Retinal pigment epithelial cell (primary cell): Measurements from ENCODE around the gene GET3.

Experiments
- DNase-seq: peaks from one replicate; pipeline ENCODE4 v3.0.0-alpha.2; 2010; ENCODE audit warnings: low read depth
- H3K4me3 ChIP-seq: 2 replicates; pipeline ENCODE4 v1.5.1; 2011; ENCODE audit warnings: mild to moderate bottlenecking, low read length, control low read depth, moderate library complexity
- TF ChIP-seq, protein P1 (sequence below): conservative IDR thresholded peaks from 2 replicates; pipeline ENCODE4 v1.5.1; 2011; ENCODE audit warnings: low read depth, low read length, control low read depth, inconsistent platforms

Gene GET3

DNA sequence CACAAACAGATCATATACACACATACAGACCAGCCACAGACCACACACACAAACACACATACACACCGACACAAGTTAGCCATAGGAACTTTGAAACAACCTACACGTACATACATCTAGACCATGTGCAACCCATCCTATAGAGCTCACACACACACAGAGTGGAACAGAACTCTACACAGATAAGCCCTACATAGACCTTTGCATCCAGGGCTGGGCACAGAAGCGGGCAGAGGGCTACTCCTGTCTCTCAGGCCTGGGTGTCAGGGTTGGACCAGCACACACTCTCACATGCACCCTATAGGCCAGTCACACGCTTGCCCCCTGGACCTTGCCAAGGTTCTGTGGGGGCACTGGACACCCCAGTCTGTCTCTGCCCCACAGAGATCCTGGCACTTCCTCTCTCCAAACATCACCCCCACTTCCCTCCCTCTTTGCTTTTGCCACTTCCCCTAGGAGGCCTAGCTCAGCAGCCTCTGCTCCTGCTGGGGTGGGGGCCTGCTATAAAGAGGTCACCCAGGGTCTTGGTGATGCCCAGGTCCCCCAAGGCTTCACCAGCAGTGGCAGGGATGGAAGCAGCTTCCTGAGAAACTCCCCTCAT lies 48.2 kb downstream of the GET3 start:
- TF ChIP-seq, protein P1, sequence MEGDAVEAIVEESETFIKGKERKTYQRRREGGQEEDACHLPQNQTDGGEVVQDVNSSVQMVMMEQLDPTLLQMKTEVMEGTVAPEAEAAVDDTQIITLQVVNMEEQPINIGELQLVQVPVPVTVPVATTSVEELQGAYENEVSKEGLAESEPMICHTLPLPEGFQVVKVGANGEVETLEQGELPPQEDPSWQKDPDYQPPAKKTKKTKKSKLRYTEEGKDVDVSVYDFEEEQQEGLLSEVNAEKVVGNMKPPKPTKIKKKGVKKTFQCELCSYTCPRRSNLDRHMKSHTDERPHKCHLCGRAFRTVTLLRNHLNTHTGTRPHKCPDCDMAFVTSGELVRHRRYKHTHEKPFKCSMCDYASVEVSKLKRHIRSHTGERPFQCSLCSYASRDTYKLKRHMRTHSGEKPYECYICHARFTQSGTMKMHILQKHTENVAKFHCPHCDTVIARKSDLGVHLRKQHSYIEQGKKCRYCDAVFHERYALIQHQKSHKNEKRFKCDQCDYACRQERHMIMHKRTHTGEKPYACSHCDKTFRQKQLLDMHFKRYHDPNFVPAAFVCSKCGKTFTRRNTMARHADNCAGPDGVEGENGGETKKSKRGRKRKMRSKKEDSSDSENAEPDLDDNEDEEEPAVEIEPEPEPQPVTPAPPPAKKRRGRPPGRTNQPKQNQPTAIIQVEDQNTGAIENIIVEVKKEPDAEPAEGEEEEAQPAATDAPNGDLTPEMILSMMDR: no peak
- DNase-seq: no peak
- no peak overlapping the region for H3K4me3 ChIP-seq

DNA sequence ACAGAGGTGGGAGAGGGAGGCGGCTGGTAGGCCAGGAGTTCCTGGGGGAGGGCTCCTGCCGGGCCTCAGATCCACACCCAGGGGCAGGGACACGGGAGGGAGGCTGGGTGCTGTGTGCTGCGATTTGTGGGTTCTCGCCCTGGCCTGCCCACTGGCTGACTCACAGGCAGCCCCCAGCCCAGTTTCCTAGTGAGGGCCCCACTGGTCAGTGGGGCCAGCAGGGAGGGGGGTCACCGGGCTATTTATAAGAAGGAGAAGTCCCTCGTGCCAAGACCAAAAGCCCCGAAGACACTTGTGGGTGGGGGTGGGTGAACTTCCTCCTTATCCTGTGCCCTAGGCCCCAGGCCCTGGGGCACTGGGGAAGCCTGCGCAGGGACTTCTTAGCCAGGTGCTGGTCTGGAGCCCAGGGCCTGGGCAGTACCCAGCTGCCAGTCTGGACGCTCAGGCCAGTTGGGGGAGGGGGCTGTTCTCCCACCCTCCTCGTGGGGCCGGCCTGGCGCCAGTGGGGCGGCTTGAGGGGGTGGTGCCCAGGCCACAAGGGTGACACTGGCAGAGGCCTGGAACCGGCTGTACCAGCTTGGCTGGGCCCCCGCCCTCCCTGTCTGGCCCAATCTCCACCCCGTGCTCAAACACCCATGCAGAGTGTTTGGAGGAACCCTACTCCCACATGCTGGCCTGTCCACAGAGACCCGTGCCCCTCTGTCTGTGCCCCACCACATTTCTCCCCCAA lies 49.0 kb downstream of the GET3 start:
- H3K4me3 ChIP-seq: no peak overlapping the region
- TF ChIP-seq, protein P1: no peak
- DNase-seq: no peak

DNA sequence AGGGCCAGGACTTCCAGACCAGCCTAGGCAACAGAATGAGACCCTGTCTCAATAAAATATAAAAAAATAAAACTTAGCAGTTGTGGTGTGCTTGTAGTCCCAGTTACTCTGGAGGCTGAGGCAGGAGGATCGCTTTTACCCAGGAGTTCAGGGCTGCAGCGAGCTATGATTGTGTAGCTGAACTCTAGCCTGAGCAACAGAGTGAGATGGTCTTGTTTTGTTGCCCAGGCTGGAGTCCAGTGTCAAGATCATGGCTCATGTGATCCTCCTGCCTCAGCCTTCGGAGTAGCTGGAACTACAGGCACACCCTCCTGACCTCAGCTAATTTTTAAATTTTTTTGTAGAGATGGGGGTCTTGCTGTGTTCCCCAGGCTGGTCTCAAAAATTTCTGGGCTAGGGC lies 49.7 kb downstream of the GET3 start:
- DNase-seq: no peak
- H3K4me3 ChIP-seq: no peak overlapping the region
- TF ChIP-seq, protein P1: no peak

DNA sequence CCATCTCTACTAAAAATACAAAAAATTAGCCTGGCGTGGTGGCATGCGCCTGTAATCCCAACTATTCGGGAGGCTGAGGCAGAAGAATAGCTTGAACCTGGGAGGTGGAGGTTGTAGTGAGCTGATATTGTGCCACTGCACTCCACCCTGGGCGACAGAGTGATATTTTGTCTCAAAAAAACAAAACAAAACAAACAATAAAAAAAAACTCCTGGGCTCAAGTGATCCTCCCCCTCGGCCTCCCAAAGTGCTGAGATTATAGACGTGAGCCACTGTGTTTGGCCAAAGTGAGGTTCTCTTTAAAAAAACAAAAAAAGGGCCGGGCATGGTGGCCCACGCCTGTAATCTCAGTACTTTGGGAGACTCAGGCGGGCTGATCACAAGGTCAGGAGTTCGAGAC lies 50.2 kb downstream of the GET3 start:
- no peak for DNase-seq
- TF ChIP-seq, protein P1: no peak
- H3K4me3 ChIP-seq: no peak overlapping the region

DNA sequence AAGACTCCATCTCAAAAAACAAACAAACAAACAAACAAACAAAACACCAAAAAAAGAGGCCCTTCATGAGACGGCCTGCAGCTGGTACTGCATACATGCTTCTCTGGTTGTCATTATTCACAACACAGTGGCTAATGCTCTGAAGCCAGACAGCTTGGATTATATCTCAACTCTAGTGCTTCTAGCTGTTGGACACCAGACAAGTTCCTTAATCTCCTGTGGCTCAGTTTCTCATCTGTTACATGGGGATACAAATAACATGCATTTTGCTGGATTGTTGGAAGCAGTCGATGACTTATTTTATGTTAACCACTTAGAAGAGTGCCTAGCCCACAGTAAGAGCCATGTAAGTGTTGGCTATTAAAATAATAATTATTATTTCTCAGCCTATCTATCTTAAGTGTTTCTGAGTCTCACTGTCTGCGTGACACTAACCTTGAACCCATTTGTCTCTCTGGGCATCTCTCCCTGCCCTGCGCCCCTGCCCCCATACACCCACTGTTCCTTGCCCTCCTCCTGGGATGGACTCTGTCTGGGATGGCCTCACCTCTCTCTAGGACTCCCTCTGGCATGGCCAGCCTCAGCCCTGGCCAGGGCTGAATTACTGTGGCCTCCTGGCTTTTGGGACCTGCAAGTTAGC lies 50.9 kb downstream of the GET3 start:
- no peak overlapping the region for H3K4me3 ChIP-seq
- DNase-seq: no peak
- TF ChIP-seq, protein P1: no peak

DNA sequence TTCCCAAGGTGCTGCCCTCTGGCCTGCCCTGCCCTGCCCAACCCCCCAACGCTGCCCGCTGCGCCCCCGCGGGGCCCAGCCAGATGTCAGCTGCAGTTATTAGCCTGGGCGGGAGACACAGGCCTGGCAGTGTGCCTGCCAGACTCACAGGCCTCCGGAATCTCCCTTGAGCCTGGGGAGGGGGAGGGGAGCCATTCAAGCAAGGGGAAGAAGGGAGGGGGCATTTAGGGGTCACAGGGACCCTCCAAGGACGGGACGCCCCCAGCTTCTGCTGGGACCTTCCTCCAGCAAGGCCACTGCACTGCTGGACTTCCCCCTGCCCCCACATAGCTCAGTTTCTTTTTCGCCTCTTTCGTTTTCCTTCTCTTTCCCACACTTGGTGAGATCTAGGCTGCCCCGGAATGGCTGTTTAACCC lies 51.4 kb downstream of the GET3 start:
- H3K4me3 ChIP-seq: peak overlapping the region; percentile 19
- DNase-seq: no peak
- TF ChIP-seq, protein P1: no peak
